Measurements from ENCODE around the gene TUSC2. TPM values are rescaled to one million over a fixed set of nuclear protein-coding genes. Genes with fewer than 3 reads are reported as not detected.
A peak's percentile ranks its signal among the peaks of the same experiment; 100 is the strongest.
"Not testable (repeated sequence)": the region's sequence is repeated elsewhere in the genome, so short reads cannot be mapped to it uniquely, and the experiment has no call there.

TUSC2 gene
- total and polyA plus RNA-seq, 12 donors, result 23.7 to 59.1 (median 27.0) TPM

DNA sequence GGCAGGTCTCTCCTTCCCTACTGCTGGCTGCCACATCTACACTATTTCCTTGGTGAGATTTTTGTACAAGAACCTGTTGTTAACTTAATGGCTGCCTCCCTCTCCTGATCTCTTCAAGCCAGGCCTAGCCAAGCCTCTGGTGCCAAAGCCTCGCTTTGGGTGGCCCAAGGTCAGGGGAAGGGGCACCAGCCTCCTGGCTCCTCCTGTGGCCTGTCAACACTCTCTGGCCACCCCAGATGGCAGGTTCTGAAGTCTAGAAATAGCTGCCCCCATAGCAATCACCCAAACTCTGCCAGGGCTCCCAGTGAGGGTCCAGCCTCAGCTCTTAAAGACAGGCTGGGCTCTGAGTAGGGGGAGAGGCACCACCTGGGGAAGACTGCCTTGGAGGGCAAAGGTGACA lies 40.8 kb downstream of the TUSC2 start:
- peak; percentile 38 to 71 (median 55) for ATAC-seq
- intact Hi-C loops (cut with DNase I), result no loop called here
- no peaks in the 10 kb centered on the region for H3K9me3 ChIP-seq
- H3K4me3 ChIP-seq, result no peak overlapping the region
- H3K27ac ChIP-seq, result peak overlapping the region in 9 of 10 donors; percentile 42 to 88 (median 79)
- 56 to 71% methylated on average over 1 of the region's 1 CpG for WGBS, 2 donors
- no peaks in the 10 kb centered on the region for H3K27me3 ChIP-seq
- peaks cover 0 to 43% (median 28%) of the 10 kb centered on the region in 9 donors for H3K36me3 ChIP-seq
- TF ChIP-seq CTCF (IDR thresholded peaks at IDR 0.05), result no peak
- DNase-seq, result peak; percentile 61 to 68
- peaks cover 10 to 57% (median 37%) of the 10 kb centered on the region in 9 donors for H3K4me1 ChIP-seq

- Histone ChIP-seq H3K4me3 (no peak overlapping the region), H3K36me3 (peaks cover 0 to 43% (median 28%) of the 10 kb centered on the region in 9 donors), H3K9me3 (no peaks in the 10 kb centered on the region), H3K27ac (peak overlapping the region in 9 of 10 donors; percentile 42 to 88 (median 79)), H3K4me1 (peaks cover 9 to 54% (median 32%) of the 10 kb centered on the region in 9 donors), H3K27me3 (no peaks in the 10 kb centered on the region)
- intact Hi-C loops (cut with DNase I), result no loop called here
- DNase-seq (no peak), ATAC-seq (peak in 2 of 8 donors; percentile 2 to 10)
- no peak for TF ChIP-seq CTCF (IDR thresholded peaks at IDR 0.05)
- WGBS, 2 donors, result 85% methylated on average over 28 of the region's 28 CpGs
Measured at GRCh38 chr3:50286322-50287227, 41.4 kb downstream of the TUSC2 start.

GRCh38 chr3:50284121-50284520 lies 43.9 kb downstream of the TUSC2 start:
- H3K4me3 ChIP-seq; H3K9me3 ChIP-seq; H3K27me3 ChIP-seq; H3K27ac ChIP-seq; DNase-seq; intact Hi-C loops (cut with DNase I); ATAC-seq: not testable (repeated sequence)
- Histone ChIP-seq H3K4me1 (peaks cover 0 to 54% (median 25%) of the 10 kb centered on the region in 9 donors), H3K36me3 (peaks cover 0 to 29% (median 18%) of the 10 kb centered on the region in 9 donors)
- 86 to 90% methylated on average over 6 of the region's 6 CpGs for WGBS, 2 donors

- Histone ChIP-seq H3K9me3 (no peaks in the 10 kb centered on the region), H3K27me3 (peaks cover 0 to 34% (median 9%) of the 10 kb centered on the region in 7 donors), H3K36me3 (peaks cover 0 to 8% (median 0%) of the 10 kb centered on the region in 9 donors), H3K4me1 (peaks cover 4 to 47% (median 19%) of the 10 kb centered on the region in 9 donors), H3K4me3 (peak overlapping the region in 9 of 10 donors; percentile 26 to 52 (median 43)), H3K27ac (peak overlapping the region; percentile 21 to 92 (median 85))
- intact Hi-C loops (cut with DNase I), result loop anchor here in 1 of 10 donors (10.0 kb wide), 1 partner anchor 155 kb away; no protein-coding TSS in a partner anchor
- peak; percentile 14 to 58 (median 32) for ATAC-seq
- no peak for DNase-seq
- TF ChIP-seq CTCF (IDR thresholded peaks at IDR 0.05), result no peak
- WGBS, 2 donors, result 63 to 67% methylated on average over 8 of the region's 8 CpGs
Measured at GRCh38 chr3:50279255-50280016, 48.6 kb downstream of the TUSC2 start.
